Duodenal mucosa (tissue), 2 donors: ENCODE measurements around the gene CKLF.

Experiments
- H3K27ac ChIP-seq: one replicate; pipeline ENCODE4 v1.7.0; 2013; ENCODE audit warnings: low read depth, low read length
- H3K27me3 ChIP-seq, 2 donors: one replicate each; pipeline ENCODE4 v1.7.0; 2013; ENCODE audit warnings: low read length in 2 of 2, control low read depth in 1 of 2; ENCODE audit not compliant: insufficient read depth in 2 of 2, control insufficient read depth in 1 of 2
- H3K36me3 ChIP-seq, 2 donors: one replicate each; pipeline ENCODE4 v1.7.0; 2013; ENCODE audit warnings: low read length in 2 of 2, control low read depth in 1 of 2; ENCODE audit not compliant: insufficient read depth in 2 of 2, control insufficient read depth in 1 of 2
- H3K4me1 ChIP-seq, 2 donors: one replicate each; pipeline ENCODE4 v1.7.0; 2013; ENCODE audit warnings: low read length in 2 of 2, control low read depth in 1 of 2; ENCODE audit not compliant: insufficient read depth in 2 of 2, control insufficient read depth in 1 of 2
- H3K4me3 ChIP-seq, 2 donors: one replicate each; pipeline ENCODE4 v1.7.0; 2013; ENCODE audit warnings: low read length in 2 of 2, low read depth in 1 of 2
- H3K9ac ChIP-seq, 2 donors: one replicate each; pipeline ENCODE4 v1.7.0; 2013; ENCODE audit warnings: low read length in 2 of 2, low read depth in 1 of 2
- H3K9me3 ChIP-seq, 2 donors: one replicate each; pipeline ENCODE4 v1.7.0; 2013; ENCODE audit warnings: low read length in 2 of 2, control low read depth in 1 of 2; ENCODE audit not compliant: control insufficient read depth in 1 of 2

Gene CKLF

DNA sequence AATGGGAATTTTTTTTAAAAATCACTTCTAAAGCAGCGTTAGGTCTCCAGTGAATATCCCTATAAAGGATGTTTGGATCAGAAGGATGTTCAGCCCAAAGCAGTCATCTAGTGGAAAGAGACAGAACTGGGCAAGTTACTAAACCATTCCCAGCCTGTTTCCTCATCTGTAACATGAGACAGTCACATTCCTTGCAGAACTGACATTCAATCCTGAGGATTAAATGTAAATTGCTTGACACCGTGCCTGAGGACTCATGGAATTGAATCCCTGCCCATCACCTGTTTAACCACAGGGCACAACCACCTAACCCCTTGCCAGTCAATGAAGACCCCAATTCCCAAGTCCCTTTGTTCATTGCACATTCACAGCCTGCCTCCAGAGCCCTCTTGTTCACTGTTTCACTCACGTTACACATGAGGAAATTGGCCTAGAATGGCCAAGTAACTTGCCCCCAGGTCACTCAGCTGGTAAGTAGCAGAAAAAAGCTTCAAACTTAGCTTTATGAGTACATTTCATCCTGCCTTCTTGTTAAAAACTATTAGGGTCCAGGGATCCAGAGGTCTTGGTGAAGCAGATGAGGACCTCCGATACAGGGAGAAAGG is 28.3 kb downstream of the CKLF start:
- Histone ChIP-seq H3K36me3 (no peaks in the 10 kb centered on the region), H3K4me3 (no peak overlapping the region), H3K27me3 (peaks cover 14 to 20% of the 10 kb centered on the region in 2 donors), H3K27ac (no peak overlapping the region), H3K9me3 (no peaks in the 10 kb centered on the region), H3K4me1 (peaks cover 7 to 15% of the 10 kb centered on the region in 2 donors), H3K9ac (no peak overlapping the region)

DNA sequence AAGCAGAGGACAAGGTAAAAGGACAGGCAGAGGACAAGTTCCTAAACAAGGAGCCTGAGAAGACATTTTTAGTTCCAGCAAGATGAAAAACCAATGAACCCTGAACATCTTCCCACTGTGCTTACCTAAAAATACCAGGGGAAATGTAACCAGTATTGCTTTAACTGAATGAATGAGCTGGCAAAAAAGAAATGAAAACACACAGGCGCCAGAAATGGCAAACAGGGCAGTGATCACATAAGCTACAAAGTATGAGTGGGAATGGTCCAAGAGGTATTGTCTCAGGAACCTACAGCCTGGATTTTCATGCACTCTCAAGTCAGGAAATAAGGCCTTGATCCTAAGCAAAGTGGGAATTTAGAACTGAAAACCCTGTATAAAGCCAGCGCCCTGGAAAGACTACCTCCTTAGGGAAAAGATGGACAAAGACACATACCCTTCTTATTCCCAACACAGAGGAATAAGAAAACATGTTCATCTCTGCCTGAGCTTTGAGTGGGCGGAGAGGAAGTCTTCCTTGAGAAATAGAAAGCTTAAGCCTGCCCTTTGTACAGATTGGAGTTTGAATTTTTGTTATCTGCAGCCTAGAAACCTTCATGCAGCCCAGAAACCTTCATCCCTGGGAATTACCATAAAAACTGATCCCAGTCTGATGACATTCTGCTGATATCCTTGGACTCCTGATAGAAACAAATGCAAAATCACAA is 29.0 kb downstream of the CKLF start:
- peaks cover 14 to 20% of the 10 kb centered on the region in 2 donors for H3K27me3 ChIP-seq
- no peak overlapping the region for H3K4me3 ChIP-seq
- no peaks in the 10 kb centered on the region for H3K36me3 ChIP-seq
- H3K4me1 ChIP-seq: peaks cover 7 to 15% of the 10 kb centered on the region in 2 donors
- H3K9me3 ChIP-seq: no peaks in the 10 kb centered on the region
- no peak overlapping the region for H3K27ac ChIP-seq
- no peak overlapping the region for H3K9ac ChIP-seq

GRCh38 chr16:66585481-66586239 is 33.3 kb downstream of the CKLF start:
- H3K36me3 ChIP-seq: no peaks in the 10 kb centered on the region
- peaks cover 7% of the 10 kb centered on the region in 2 donors for H3K4me1 ChIP-seq
- no peaks in the 10 kb centered on the region for H3K27me3 ChIP-seq
- no peaks in the 10 kb centered on the region for H3K9me3 ChIP-seq
- H3K4me3 ChIP-seq: no peak overlapping the region
- no peak overlapping the region for H3K27ac ChIP-seq
- no peak overlapping the region for H3K9ac ChIP-seq

DNA sequence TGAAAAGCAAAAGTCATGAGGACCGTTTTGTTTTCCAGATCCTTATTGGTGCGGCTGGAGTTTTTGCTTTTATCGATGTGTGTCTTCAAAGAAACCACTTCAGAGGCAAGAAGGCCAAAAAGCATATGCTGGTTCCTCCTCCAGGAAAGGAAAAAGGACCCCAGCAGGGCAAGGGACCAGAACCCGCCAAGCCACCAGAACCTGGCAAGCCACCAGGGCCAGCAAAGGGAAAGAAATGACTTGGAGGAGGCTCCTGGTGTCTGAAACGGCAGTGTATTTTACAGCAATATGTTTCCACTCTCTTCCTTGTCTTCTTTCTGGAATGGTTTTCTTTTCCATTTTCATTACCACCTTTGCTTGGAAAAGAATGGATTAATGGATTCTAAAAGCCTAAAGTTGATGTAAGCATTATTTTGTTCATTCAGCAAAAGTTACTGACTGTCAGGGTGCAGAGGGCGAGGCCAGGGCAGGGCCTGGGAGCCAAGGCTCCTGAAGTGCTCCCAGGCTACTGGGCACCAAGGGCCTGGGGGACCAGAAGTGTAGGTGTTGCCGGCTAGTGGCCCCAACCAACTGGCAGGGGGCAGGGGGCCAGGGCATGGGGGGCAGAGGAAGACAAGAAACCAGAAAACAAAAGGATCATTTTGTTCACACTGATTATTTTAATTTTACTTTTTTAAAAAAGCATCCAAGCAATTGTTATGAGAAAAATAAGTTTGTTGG is 35.7 kb downstream of the CKLF start:
- no peaks in the 10 kb centered on the region for H3K36me3 ChIP-seq
- H3K4me3 ChIP-seq: no peak overlapping the region
- H3K27me3 ChIP-seq: no peaks in the 10 kb centered on the region
- H3K9me3 ChIP-seq: no peaks in the 10 kb centered on the region
- no peaks in the 10 kb centered on the region for H3K4me1 ChIP-seq
- no peak overlapping the region for H3K27ac ChIP-seq
- no peak overlapping the region for H3K9ac ChIP-seq

DNA sequence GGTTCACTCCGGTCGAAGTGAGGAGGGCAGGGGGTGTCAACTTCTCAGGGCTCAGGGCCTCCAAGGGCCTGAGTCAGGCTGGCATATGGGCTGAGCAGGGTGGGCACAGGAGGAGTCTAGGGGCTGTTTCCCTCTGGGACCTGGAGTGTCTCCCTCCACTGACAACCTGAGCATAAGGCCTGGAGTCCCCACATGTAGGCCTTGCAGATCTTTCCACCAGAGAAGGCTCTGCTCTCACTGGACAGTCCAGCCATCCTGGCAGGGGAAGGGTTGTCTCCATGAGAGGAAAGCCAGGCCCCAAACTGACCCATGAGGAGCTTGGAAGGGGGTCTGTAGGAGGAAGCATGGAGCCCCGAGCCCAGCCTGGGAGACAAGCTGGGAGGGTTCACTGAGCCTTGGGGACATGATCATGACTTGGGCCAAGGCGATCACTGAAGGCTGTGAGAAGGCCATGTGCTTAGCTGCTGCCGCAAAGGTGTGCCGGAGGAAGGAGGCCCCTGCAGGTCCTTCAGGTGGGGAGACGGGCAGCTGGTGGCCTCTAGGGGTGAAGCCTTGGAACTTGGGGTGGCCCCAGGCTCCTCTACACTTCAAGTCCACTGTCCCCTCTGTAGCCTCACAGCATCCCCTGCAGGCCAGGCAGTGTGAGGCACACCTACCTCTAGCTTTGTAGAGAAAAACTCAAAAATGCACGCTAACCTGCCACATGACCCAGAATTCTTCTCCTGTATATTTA is 36.8 kb downstream of the CKLF start:
- Histone ChIP-seq H3K36me3 (no peaks in the 10 kb centered on the region), H3K27me3 (no peaks in the 10 kb centered on the region), H3K9ac (no peak overlapping the region), H3K9me3 (no peaks in the 10 kb centered on the region), H3K4me1 (no peaks in the 10 kb centered on the region), H3K27ac (no peak overlapping the region), H3K4me3 (no peak overlapping the region)

DNA sequence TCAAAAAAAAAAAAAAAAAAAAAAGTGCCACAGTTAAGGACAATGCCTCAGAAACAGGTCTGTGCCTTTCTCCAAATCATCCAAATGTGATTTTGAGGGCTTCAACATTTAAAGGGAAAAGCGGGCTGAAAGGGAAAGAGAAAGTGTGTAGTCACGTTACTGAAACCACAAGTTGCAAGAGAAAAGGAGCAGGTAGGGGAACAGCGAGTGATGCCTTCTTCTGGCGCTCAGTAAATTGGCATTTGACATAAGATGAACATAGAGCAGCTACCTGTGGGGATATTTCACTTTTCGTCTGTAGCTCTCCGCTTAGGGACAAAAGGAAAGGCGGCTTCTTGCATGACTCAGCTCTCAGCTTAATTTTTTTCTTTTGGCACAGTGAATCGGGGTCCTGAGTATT is 37.9 kb downstream of the CKLF start:
- Histone ChIP-seq H3K4me3 (peak overlapping the region in 1 of 2 donors; percentile 43), H3K27ac (no peak overlapping the region), H3K36me3 (no peaks in the 10 kb centered on the region), H3K9ac (no peak overlapping the region), H3K4me1 (no peaks in the 10 kb centered on the region), H3K27me3 (no peaks in the 10 kb centered on the region), H3K9me3 (no peaks in the 10 kb centered on the region)

GRCh38 chr16:66591018-66591417 is 38.6 kb downstream of the CKLF start:
- H3K4me1 ChIP-seq: no peaks in the 10 kb centered on the region
- H3K9ac ChIP-seq: no peak overlapping the region
- no peak overlapping the region for H3K27ac ChIP-seq
- H3K27me3 ChIP-seq: no peaks in the 10 kb centered on the region
- no peak overlapping the region for H3K4me3 ChIP-seq
- no peaks in the 10 kb centered on the region for H3K9me3 ChIP-seq
- no peaks in the 10 kb centered on the region for H3K36me3 ChIP-seq

DNA sequence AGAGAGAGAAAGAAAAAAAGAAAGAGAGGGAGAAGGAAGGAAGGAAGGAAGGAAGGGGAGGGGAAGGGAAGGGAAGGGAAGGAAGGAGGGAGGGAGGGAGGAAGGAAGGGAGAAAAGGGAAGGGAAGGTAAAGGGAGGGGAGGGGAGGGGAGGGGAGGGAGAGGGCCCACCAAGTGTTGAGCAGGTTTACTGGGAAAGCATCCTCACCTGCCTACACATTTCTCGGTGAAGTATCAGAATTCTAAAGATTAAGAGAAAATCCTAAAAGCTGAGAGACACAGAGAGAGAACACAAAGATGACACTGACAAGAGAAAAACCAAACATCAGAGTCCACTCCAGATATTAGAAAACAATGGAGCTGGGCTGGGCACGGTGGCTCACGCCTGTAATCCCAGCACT is 39.9 kb downstream of the CKLF start:
- no peak overlapping the region for H3K4me3 ChIP-seq
- H3K36me3 ChIP-seq: no peaks in the 10 kb centered on the region
- no peaks in the 10 kb centered on the region for H3K9me3 ChIP-seq
- H3K27me3 ChIP-seq: no peaks in the 10 kb centered on the region
- no peaks in the 10 kb centered on the region for H3K4me1 ChIP-seq
- no peak overlapping the region for H3K9ac ChIP-seq
- H3K27ac ChIP-seq: no peak overlapping the region

- Histone ChIP-seq H3K4me1 (no peaks in the 10 kb centered on the region), H3K4me3 (no peak overlapping the region), H3K27me3 (no peaks in the 10 kb centered on the region), H3K9me3 (no peaks in the 10 kb centered on the region), H3K27ac (no peak overlapping the region), H3K36me3 (no peaks in the 10 kb centered on the region), H3K9ac (no peak overlapping the region)
Measured at GRCh38 chr16:66592814-66593213, 40.4 kb downstream of the CKLF start.
